GM10248 (cell line): Measurements from ENCODE around the gene TMBIM1.
"Not testable (repeated sequence)": the region's sequence is repeated elsewhere in the genome, so short reads cannot be mapped to it uniquely, and the experiment has no call there.

Source experiments
- CTCF ChIA-PET: fragments of 300-600 bp; sonication (Branson Sonifier 250); formaldehyde crosslinking; extraction: SDS; loops from one replicate; lab custom pipeline; 2021; ENCODE audit warnings: antibody characterized with exemption; lab: Yijun Ruan, JAX
- POLR2A ChIA-PET: fragments of 350-650 bp; sonication (Branson Sonifier 250); formaldehyde crosslinking; extraction: SDS; loops from one replicate; lab custom pipeline; 2020; ENCODE audit warnings: antibody characterized with exemption; lab: Yijun Ruan, JAX
- DNase-seq: peaks from one replicate; pipeline ENCODE4 v3.0.0; 2012; ENCODE audit errors: extremely low spot score
- TF ChIP-seq, protein P1 (sequence below): IDR thresholded peaks from 2 replicates; pipeline ENCODE4 v1.5.1; 2012; ENCODE audit warnings: mild to moderate bottlenecking, low read depth; ENCODE audit errors: extremely low read depth, missing control alignments, control extremely low read depth

The TMBIM1 gene

DNA sequence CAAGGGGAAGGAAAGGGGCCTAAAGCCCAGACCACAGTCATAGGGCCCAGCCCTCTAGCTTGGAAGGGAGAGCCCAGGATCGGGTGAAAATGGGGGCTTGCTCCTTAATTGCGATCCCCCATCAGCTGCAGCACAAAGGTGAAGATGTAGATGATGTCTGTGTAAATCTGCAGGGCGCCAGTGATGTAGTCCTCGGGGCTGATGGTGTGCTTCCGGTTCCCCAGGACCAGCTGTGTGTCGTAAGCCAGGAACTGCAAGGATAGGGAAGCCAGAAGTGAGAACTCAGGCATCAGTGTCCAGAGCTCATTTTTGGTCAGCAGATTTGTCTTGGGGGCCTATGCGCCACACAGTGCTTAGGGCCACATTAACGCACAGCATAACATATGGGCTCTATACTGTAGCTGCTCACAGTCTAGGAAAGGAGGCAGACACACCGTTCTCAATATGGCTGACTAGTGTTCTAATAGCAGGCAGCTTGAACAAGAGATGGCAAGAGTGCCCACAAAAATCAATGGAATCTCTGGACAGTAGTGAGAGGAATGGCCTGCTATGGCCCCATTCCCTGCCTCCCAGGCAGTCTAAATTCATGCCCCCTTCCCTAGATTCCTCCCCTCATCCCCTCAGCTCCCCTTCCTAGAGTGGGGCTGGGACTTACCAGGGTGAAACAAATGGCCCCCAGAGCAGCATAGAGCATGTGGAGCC is 16.8 kb downstream of the TMBIM1 start:
- DNase-seq = no peak
- ChIA-PET POLR2A (interaction anchor here (1.2 kb wide), 1 partner anchor 11 kb away, joined by 4 read pairs; no protein-coding TSS in a partner anchor), CTCF (interaction anchor here (1.1 to 6.9 kb wide), 11 partner anchors 11 to 573 kb away, joined by 3 to 64 read pairs (median 9); partner anchors contain the start of genes CATIP and TMBIM1)
- TF ChIP-seq, protein P1, sequence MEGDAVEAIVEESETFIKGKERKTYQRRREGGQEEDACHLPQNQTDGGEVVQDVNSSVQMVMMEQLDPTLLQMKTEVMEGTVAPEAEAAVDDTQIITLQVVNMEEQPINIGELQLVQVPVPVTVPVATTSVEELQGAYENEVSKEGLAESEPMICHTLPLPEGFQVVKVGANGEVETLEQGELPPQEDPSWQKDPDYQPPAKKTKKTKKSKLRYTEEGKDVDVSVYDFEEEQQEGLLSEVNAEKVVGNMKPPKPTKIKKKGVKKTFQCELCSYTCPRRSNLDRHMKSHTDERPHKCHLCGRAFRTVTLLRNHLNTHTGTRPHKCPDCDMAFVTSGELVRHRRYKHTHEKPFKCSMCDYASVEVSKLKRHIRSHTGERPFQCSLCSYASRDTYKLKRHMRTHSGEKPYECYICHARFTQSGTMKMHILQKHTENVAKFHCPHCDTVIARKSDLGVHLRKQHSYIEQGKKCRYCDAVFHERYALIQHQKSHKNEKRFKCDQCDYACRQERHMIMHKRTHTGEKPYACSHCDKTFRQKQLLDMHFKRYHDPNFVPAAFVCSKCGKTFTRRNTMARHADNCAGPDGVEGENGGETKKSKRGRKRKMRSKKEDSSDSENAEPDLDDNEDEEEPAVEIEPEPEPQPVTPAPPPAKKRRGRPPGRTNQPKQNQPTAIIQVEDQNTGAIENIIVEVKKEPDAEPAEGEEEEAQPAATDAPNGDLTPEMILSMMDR = no peak

DNA sequence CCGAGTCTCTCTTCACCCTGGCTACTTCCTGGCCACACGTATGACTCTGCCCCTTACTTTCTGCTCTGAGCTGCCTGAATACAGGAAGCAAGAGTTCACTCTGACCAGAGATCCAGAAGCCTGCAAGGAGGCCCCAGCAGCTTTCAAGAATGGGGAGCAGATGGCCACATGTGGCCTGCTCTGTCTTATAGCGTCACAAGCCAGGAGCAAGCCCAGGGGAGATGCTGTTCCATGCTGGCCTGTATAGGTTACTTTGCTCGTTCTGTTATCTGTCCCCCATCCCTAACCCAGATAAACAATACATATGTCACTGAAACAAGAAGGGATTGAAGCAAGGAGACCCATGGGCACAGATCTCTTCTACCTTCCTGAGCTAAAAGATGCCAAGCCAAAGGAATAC is 17.7 kb downstream of the TMBIM1 start:
- POLR2A ChIA-PET = interaction anchor here (1.2 kb wide), 1 partner anchor 12 kb away, joined by 4 read pairs; no protein-coding TSS in a partner anchor
- TF ChIP-seq, protein P1 = no peak
- no peak for DNase-seq
- CTCF ChIA-PET = interaction anchor here (1.1 to 6.9 kb wide), 11 partner anchors 12 to 573 kb away, joined by 3 to 64 read pairs (median 17); partner anchors contain the start of genes CATIP and TMBIM1

DNA sequence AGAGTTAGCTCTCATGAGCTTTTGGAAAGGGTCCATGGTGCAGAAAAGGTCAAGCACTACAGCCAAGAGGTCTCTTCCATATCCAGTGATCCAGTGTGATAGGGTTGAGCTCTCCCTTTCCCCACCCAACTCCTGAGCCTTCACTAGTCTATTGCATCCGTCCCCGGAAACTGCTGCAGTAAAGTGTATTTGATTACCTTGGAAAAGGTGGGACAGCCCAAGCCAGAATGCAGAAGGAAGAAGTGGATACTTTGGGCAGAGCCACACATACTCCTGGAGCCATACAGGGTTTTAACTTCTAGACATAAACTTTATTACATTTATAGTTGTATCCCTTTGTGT is 18.4 kb downstream of the TMBIM1 start:
- ChIA-PET POLR2A (no interaction called here), CTCF (interaction anchor here (1.0 to 6.9 kb wide), 16 partner anchors 11 to 574 kb away, joined by 3 to 115 read pairs (median 8); partner anchors contain the start of genes CATIP, GPBAR1 and TMBIM1)
- TF ChIP-seq, protein P1 = no peak
- no peak for DNase-seq

DNA sequence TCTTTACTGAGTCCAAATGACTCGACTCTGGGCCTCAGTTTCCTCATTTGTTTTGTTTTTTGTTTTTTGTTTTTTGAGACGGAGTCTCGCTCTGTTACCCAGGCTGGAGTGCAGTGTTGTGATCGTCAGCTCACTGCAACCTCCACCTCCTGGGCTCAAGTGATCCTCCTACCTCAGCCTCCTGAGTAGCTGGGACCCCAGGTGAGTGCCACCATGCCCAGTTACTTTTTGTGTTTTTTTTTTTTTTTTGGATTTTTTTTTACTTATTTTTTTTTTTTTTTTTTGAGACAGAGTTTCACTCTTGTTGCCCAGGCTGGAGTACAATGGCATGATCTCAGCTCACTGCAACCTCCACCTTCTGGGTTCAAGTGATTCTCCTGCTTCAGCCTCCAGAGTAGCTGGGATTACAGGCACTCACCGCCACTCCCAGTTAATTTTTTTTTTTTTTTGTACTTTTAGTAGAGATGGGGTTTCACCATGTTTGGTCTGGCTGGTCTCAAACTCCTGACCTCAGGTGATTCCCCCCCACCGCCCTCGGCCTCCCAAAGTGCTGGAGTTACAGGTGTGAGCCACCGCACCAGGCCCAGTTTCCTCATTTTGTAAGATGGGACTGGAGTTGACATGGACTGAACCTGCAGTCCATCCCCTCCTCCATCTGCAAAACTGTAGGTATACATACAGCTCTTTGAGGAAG is 18.9 kb downstream of the TMBIM1 start:
- POLR2A ChIA-PET, DNase-seq: not testable (repeated sequence)
- CTCF ChIA-PET = interaction anchor here (0.6 to 6.9 kb wide), 27 partner anchors 9 to 575 kb away, joined by 3 to 115 read pairs (median 4); partner anchors contain the start of genes CATIP, GPBAR1 and TMBIM1

DNA sequence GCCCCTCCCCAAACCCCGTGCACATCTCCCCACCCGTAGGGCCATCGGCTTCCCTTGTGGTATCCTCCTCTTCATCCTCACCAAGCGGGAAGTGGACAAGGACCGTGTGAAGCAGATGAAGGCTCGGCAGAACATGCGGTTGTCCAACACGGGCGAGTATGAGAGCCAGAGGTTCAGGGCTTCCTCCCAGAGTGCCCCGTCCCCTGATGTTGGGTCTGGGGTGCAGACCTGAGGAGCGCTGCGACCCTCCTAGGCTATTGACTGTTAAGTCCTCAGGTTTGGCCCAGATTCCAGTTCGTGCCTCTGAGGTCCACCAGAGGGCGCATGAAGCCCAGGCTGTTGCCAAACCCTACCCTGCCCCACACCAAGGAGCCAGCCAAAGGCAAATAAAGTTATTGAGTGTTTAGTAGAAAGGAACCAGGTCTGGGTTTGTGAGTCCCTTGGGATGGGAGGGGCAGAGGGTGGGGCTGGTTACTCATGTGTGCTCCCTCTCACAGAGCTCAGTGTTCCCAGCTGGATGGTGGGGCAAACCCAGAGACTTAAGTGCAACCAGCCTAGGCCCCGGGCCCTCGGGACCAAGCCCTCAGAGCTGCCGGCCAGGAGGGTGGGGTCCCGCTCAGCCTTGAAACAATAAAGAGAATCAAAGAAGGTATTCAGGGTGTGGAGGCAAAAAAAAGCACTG is 19.6 kb downstream of the TMBIM1 start:
- ChIA-PET POLR2A (no interaction called here), CTCF (interaction anchor here (0.6 to 6.9 kb wide), 39 partner anchors 9 to 1268 kb away, joined by 3 to 115 read pairs (median 4); partner anchors contain the start of genes BCS1L, CATIP, GPBAR1 and TMBIM1)
- TF ChIP-seq, protein P1 = peak; percentile 95
- DNase-seq = peak; percentile 68

DNA sequence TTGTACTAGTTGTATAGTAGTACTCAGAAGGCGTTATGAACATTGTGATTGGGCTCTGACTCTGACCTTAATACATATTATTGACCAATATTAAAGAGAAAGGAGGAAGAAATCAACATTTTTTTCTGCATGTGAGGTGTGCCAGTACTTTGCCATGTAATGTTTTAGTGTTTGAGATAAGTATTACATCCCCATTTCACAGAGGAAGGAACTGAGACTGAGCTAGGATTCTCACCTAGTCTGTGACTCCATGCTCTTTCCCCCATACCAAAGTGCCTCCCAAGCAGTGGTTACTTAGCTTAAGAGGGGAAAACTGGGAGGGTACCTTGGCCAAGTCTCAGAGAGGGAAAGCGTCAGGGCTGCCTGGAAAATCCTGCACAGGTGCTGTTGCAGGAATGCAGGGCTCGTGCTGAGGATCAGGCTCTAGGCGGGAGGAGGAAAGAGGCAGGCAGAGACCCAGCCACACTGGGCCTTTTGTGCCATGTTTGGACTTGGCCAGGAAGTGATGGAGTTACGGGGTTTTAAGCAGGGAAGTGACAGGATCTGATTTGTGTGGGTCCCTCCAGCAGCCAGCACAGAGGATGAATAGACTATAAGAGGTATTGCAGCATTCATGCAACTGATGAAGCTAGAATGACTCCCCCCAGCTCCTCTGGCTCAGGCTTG is 20.3 kb downstream of the TMBIM1 start:
- no peak for DNase-seq
- ChIA-PET CTCF (interaction anchor here (0.7 to 6.9 kb wide), 32 partner anchors 10 to 1269 kb away, joined by 3 to 115 read pairs (median 4); partner anchors contain the start of genes BCS1L, CATIP, GPBAR1 and TMBIM1), POLR2A (no interaction called here)
- TF ChIP-seq, protein P1 = no peak
